GM12872 (cell line): ENCODE data around the gene DBT.

Experiments used
- TF ChIP-seq, protein P1 (sequence below): IDR thresholded peaks from 3 replicates; pipeline ENCODE4 v1.5.1; 2011; ENCODE audit warnings: low read depth, mild to moderate bottlenecking, low read length, moderate library complexity; ENCODE audit not compliant: insufficient read depth

The DBT gene

DNA sequence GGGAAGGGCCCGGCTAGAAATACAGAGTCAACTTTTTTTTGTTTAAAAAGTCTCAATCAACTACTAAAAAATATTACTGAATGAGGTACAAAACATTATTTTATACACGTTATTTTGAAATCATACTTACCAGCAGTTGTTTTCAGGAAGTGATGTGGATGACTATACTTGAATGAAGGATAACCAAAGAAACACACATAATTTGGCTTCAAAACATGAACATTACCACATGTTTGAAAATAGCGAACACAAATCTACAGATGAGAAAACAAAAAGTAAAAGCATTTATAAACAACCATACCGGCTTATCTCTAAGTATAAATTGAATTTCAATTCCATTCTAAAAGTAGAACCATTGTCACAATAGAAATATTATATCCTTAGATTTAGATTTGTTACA lies 9.0 kb downstream of the DBT start:
- TF ChIP-seq, protein P1, sequence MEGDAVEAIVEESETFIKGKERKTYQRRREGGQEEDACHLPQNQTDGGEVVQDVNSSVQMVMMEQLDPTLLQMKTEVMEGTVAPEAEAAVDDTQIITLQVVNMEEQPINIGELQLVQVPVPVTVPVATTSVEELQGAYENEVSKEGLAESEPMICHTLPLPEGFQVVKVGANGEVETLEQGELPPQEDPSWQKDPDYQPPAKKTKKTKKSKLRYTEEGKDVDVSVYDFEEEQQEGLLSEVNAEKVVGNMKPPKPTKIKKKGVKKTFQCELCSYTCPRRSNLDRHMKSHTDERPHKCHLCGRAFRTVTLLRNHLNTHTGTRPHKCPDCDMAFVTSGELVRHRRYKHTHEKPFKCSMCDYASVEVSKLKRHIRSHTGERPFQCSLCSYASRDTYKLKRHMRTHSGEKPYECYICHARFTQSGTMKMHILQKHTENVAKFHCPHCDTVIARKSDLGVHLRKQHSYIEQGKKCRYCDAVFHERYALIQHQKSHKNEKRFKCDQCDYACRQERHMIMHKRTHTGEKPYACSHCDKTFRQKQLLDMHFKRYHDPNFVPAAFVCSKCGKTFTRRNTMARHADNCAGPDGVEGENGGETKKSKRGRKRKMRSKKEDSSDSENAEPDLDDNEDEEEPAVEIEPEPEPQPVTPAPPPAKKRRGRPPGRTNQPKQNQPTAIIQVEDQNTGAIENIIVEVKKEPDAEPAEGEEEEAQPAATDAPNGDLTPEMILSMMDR, result no peak

DNA sequence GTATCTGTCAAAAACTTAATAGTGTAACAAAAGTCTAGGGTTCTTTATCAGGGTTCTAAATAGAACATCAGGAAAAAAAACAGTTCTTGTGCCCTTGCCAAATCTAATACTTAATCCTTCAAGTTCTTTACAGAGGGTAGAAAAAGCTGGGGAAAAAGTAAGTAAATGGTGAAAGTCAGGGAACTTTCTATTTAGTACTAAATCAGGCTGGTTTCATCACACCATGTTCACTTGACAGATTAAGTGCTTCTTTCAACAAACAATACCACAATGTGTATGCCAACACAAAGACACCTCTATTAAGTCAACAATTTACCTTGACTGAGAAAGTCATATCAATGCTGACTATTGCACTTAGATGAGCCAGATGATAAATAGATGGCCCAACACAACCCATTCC lies 9.7 kb downstream of the DBT start:
- TF ChIP-seq, protein P1, result no peak

DNA sequence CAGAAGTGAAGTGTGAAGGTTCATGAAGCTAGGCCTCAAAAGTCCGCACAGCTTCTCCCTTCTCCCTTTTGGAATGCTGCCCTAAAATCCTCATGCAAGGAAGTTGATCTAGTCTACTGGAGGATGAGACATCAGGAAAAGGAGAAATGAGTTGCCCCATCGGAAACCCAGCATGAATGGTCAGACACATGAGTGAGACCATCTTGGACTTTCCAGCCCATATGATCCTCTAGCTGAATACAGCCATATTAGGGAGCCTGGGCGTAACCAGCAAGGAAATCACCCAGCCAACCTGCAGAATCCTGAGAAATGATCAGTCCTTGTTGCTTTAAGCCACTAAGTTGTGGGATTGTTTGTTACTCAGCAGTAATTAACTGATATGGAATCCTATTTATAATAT lies 12.5 kb downstream of the DBT start:
- TF ChIP-seq, protein P1, result no peak

DNA sequence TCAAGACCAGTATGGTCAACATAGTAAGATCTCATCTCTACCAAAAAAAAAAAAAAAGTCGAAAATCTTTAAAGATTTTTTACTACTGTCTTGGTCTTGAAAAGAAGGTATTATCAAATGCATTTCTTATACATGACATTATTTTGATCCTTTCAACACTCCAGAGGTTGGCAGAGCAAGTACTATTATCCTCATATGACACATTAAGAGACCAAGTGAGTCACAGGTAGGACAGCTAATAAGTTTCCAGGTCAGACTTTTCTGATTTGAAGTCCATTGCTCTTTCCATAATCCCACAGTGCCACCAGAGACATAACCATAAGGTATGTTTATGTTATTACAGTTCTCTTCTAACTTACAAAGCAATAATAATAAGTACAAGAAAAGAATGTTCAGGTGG lies 15.2 kb downstream of the DBT start:
- TF ChIP-seq, protein P1, result no peak

DNA sequence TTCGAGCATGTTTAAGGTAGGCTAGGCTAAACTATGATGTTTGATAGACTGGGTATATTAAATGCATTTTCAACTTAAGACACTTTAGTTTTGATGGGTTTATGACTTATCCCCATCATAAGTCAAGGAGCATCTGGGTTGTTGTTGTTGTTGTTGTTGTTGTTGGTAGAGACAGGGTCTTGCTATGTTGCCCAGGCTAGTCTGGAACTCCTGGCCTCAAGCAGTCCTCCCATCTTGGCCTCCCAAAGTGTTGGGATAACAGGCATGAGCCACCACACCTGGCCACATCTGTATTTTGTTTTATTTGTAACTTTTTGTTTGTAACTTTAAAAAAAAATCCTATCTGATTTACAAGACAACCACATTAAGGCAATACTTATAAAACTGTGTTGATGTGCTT lies 17.5 kb downstream of the DBT start:
- TF ChIP-seq, protein P1, result no peak

DNA sequence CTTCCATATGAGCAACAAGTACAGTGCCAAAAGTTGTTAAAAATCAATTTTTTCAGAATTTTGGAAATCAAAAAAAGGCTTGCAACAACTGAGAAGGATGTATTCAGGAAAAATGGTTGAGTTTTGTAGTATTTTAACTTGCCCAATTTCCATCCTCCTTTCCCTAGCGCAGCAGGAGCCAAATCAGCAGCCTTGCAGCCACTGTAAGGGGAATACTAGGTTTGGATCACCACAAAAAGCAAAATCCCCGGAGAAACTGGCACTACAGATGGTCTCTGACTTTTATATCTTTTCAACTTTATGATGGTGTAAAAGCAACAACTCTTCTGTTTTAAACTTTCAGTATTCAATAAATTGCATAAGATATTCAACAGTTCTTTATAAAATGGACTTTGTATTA lies 17.9 kb downstream of the DBT start:
- TF ChIP-seq, protein P1, result no peak

DNA sequence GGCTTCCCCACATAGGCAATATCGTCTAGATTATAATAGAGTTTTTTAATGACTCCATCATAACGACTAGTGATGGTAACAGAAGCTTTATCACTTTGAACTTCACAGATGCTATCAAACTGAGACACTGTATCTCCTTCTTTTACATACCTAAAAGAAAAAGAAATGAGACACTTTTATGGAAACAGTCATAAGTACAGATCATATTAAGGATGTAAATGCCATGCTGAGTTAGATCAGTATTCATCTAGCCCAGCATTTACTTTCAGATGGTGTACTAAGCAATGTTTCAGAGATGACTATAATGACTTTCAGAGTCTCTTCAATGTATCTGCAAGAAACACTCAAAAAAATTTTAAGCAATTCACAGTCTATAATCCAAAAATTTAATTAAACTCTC lies 18.9 kb downstream of the DBT start:
- TF ChIP-seq, protein P1, result no peak
